GM12878 (cell line): ENCODE data around the gene SYNE4. TPM values are rescaled to one million over a fixed set of nuclear protein-coding genes. Genes with fewer than 3 reads are reported as not detected.

Experiments used
- ATAC-seq: fragments of 200-7000 bp; cut with Tn5 transposase; 3 replicates; pipeline ENCODE4 v1.9.1; 2020; ENCODE audit warnings: mild to moderate bottlenecking, moderate library complexity
- BruUV-seq: library from RNA; stranded (reverse); fragments of 400-500 nt; replicated peaks from 2 replicates; lab custom pipeline; 2021; lab: Mats Ljungman, UMichigan
- CTCF ChIA-PET: fragments of 300-600 bp; sonication (Branson Sonifier 250); formaldehyde crosslinking; extraction: SDS; loops from one replicate; lab custom pipeline; 2021; ENCODE audit warnings: inconsistent platforms; lab: Yijun Ruan, JAX
- POLR2A ChIA-PET: fragments of 350-600 bp; formaldehyde crosslinking; extraction: SDS; loops from one replicate; lab custom pipeline; 2021; ENCODE audit warnings: inconsistent platforms; lab: Charles Lee
- RAD21 ChIA-PET: fragments of 300-600 bp; sonication (Branson Sonifier 250); formaldehyde crosslinking; loops from one replicate; lab custom pipeline; 2023; ENCODE audit warnings: antibody characterized with exemption; ENCODE audit not compliant: unreplicated experiment; lab: Charles Lee
- SMC1A ChIA-PET: fragments of 300-600 bp; sonication (Branson Sonifier 250); formaldehyde crosslinking; loops from one replicate; lab custom pipeline; 2023; ENCODE audit not compliant: unreplicated experiment, uncharacterized antibody; lab: Charles Lee
- DNase-seq: peaks from one replicate; pipeline ENCODE4 v3.0.0-alpha.2; 2011; ENCODE audit warnings: low read depth, low spot score
- FAIRE-seq: peaks from 3 replicates; lab custom pipeline; 2011; peaks lifted over from hg19 to GRCh38; lab: Jason Lieb, UNC
- H2AFZ ChIP-seq: 2 replicates; pipeline ENCODE4 v1.6.0; 2011; ENCODE audit warnings: low read depth, low read length, control low read depth; ENCODE audit not compliant: control insufficient read depth
- H3K27ac ChIP-seq: 2 replicates; pipeline ENCODE4 v1.5.1; 2011; ENCODE audit warnings: control low read depth; ENCODE audit not compliant: control insufficient read depth, insufficient read depth
- H3K27me3 ChIP-seq, 2 experiments: replicated peaks in 1 of 2; 2 replicates each; pipeline versions ENCODE4 v1.6.0 to v1.6.1; 2011; ENCODE audit warnings: low read length in 1 of 2; ENCODE audit not compliant: control insufficient read depth in 2 of 2, insufficient read depth in 2 of 2
- H3K36me3 ChIP-seq, 2 experiments: 2 replicates each; pipeline ENCODE4 v1.5.1; 2011; ENCODE audit warnings: low read length in 1 of 2; ENCODE audit not compliant: control insufficient read depth in 2 of 2, insufficient read depth in 2 of 2
- H3K4me1 ChIP-seq: 2 replicates; pipeline ENCODE4 v1.6.1; 2011; ENCODE audit warnings: mild to moderate bottlenecking, low read length, moderate library complexity, mixed read lengths; ENCODE audit not compliant: control insufficient read depth, insufficient read depth
- H3K4me2 ChIP-seq: 2 replicates; pipeline ENCODE4 v1.6.0; 2011; ENCODE audit warnings: control low read depth; ENCODE audit not compliant: control insufficient read depth, insufficient read depth
- H3K4me3 ChIP-seq: fragments of 200-600 bp; sonication (generic); 2 replicates; pipeline ENCODE4 v1.5.1; 2016
- H3K79me2 ChIP-seq: 2 replicates; pipeline ENCODE4 v1.6.0; 2011; ENCODE audit warnings: low read length; ENCODE audit not compliant: control insufficient read depth, insufficient read depth
- H3K9ac ChIP-seq: 2 replicates; pipeline ENCODE4 v1.8.0; 2011; ENCODE audit warnings: low read length, control low read depth, mixed read lengths; ENCODE audit not compliant: control insufficient read depth, insufficient read depth
- H3K9me3 ChIP-seq: replicated peaks from 3 replicates; pipeline ENCODE4 v1.5.1; 2011; ENCODE audit warnings: mild to moderate bottlenecking, low read length; ENCODE audit not compliant: control insufficient read depth, insufficient read depth
- H4K20me1 ChIP-seq: 2 replicates; pipeline ENCODE4 v1.6.0; 2011; ENCODE audit not compliant: control insufficient read depth, insufficient read depth
- CHD1 ChIP-seq: IDR thresholded peaks from 2 replicates; pipeline ENCODE4 v1.6.1; 2012; ENCODE audit warnings: low read depth, low read length, improper control_type of control experiment
- NR2F1 ChIP-seq: fragments of 450-650 bp; conservative IDR thresholded peaks from 2 replicates; pipeline ENCODE4 v1.6.1; 2017; ENCODE audit warnings: mild to moderate bottlenecking
- RAD21 ChIP-seq: IDR thresholded peaks from 2 replicates; pipeline ENCODE4 v1.6.1; 2011; ENCODE audit warnings: mild to moderate bottlenecking, low read depth, low read length, moderate library complexity; ENCODE audit not compliant: insufficient read depth
- SRF ChIP-seq, 2 experiments: IDR thresholded peaks; 2 replicates each; pipeline ENCODE4 v1.6.1; 2011; ENCODE audit warnings: low read depth in 2 of 2, low read length in 2 of 2, mild to moderate bottlenecking in 1 of 2, moderate library complexity in 1 of 2
- SUZ12 ChIP-seq: fragments of 200-600 bp; sonication (generic); IDR thresholded peaks from one replicate; pipeline ENCODE4 v1.6.1; 2018; ENCODE audit warnings: antibody characterized with exemption, mild to moderate bottlenecking; ENCODE audit not compliant: unreplicated experiment
- WGBS: methylation state at CpG from one replicate; pipeline ENCODE4 v1.1.6; 2016; ENCODE audit warnings: low lambda C conversion rate; ENCODE audit not compliant: insufficient replicate concordance, insufficient coverage; ENCODE audit errors: missing lambda C conversion rate; 5-methylcytosine and 5-hydroxymethylcytosine counted together
- in situ Hi-C: fragments of 300-500 bp; cut with MboI; formaldehyde crosslinking; loops from 9 replicates; pipeline ENCODE4 v1.14.3; 2018; ENCODE audit warnings: mixed read lengths
- intact Hi-C: fragments of 100-400 bp; cut with micrococcal nuclease; formaldehyde crosslinking; loops from one replicate; pipeline ENCODE4 v1.14.2; 2022; ENCODE audit not compliant: unreplicated experiment
- polyA plus RNA-seq, 11 experiments: library from polyadenylated mRNA; depleted of rRNA in 4 of 11; unstranded in 6 of 11; stranded (reverse) in 5 of 11; fragments of >200 nt; fragmentation: Nextera tagmentation in 4 of 11; fragmentation: Illumina TruSeq in 1 of 11; extraction: Ambion mirVana in 4 of 11; extraction: Trizol in 1 of 11; gene quantifications; 1 replicate in 1 of 11; 2 replicates in 10 of 11; pipeline versions ENCODE4 v1.2.1 to v1.2.3, GENCODE V29; 2011 to 2016; ENCODE audit warnings: inconsistent platforms in 2 of 11, missing spikeins in 2 of 11, low read depth in 1 of 11
- total RNA-seq, 4 experiments: library from RNA; depleted of rRNA in 3 of 4; stranded (reverse); fragments of >200 nt in 3 of 4; fragmentation: Illumina TruSeq in 1 of 4; extraction: Trizol in 1 of 4; gene quantifications; 2 replicates each; pipeline versions ENCODE4 v1.2.1 to v1.2.3, GENCODE V29; 2013 to 2021
- TF ChIP-seq, protein P1 (sequence below): fragments of 450-650 bp; IDR thresholded peaks from 2 replicates; pipeline ENCODE4 v1.6.1; 2017; ENCODE audit warnings: borderline replicate concordance

SYNE4 gene
- total and polyA plus RNA-seq, 10 of the 15 experiments (the other 5 are each of a cell fraction or from before 2014, with no cell fraction given), result 0.35 to 1.2 (median 0.71) TPM

DNA sequence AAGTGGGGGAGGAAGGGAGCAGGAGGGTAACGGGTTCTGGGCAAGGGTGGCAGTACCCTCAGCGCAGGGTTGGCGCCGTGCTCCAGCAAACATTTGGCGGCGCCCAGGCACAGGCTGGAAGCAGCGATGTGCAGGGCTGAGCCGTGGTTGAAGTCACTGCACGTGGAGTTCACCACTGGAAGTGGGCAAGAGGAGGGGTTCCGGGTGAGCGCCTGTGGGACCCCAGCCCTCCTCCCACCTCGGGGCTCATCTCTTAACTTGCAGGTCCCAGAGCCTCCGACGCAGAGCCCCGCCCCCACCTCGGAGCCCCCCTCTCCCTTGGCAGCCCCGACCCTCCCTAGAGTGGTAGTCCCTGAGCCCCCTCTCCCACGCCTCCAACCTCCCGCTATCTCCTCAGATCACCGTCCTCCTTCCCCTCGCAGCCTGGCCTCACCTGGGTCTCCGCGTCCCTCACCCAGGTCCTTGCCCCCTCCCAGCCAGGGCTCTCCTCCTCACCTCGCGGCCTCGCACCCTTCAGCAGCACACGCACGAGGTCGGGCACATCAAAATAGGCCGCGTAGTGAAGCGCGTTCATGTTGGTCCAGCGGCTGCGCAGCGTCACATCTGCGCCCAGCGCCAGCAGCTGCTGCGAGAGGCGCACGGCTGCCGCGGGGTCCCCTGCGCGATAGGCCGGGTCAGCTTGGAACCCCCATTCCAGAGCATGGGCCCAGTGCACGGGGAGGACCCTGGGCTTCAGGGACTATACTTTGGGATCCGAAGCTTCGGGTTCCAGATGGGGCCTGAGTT is 17.7 kb upstream of the SYNE4 start:
- ChIA-PET POLR2A (no interaction called here), SMC1A (no interaction called here), CTCF (no interaction called here), RAD21 (no interaction called here)
- Histone ChIP-seq H3K4me2 (no peak overlapping the region), H3K4me1 (no peaks in the 10 kb centered on the region), H3K79me2 (no peaks in the 10 kb centered on the region), H3K27ac (no peak overlapping the region), H3K9me3 (no peaks in the 10 kb centered on the region), H2AFZ (no peak overlapping the region), H3K9ac (no peak overlapping the region), H3K4me3 (no peak overlapping the region), H3K27me3 (no peaks in the 10 kb centered on the region), H3K36me3 (peaks cover 0 to 5% of the 10 kb centered on the region in 2 experiments; a peak in 2 of 4 replicates), H4K20me1 (no peaks in the 10 kb centered on the region)
- BruUV-seq, result no TSS peak
- intact Hi-C loops, result no loop called here
- 94% methylated on average over 46 of the region's 49 CpGs for WGBS
- in situ Hi-C loops, result no loop called here
- TF ChIP-seq SRF (IDR thresholded peaks at IDR 0.05; ENCODE audit: low read depth in 2 of 2, low read length in 2 of 2), result peak in 1 of 2 experiments; percentile 15; a peak in 1 of 4 replicates
- TF ChIP-seq SUZ12, result no peak
- ATAC-seq (no peak), FAIRE-seq (no peak), DNase-seq (no peak)

- ChIA-PET POLR2A (no interaction called here), CTCF (no interaction called here), SMC1A (no interaction called here), RAD21 (no interaction called here)
- Histone ChIP-seq H3K27ac (no peak overlapping the region), H3K79me2 (no peaks in the 10 kb centered on the region), H3K4me2 (no peak overlapping the region), H4K20me1 (no peaks in the 10 kb centered on the region), H3K9ac (no peak overlapping the region), H3K4me1 (no peaks in the 10 kb centered on the region), H3K27me3 (no peaks in the 10 kb centered on the region), H3K9me3 (no peaks in the 10 kb centered on the region), H3K4me3 (no peak overlapping the region), H3K36me3 (peaks cover 0 to 5% of the 10 kb centered on the region in 2 experiments; a peak in 2 of 4 replicates), H2AFZ (no peak overlapping the region)
- 64% methylated on average over 1 of the region's 1 CpG for WGBS
- BruUV-seq, result no TSS peak
- DNase-seq (no peak), ATAC-seq (no peak), FAIRE-seq (no peak)
- TF ChIP-seq RAD21, result no peak
- TF ChIP-seq, protein P1, sequence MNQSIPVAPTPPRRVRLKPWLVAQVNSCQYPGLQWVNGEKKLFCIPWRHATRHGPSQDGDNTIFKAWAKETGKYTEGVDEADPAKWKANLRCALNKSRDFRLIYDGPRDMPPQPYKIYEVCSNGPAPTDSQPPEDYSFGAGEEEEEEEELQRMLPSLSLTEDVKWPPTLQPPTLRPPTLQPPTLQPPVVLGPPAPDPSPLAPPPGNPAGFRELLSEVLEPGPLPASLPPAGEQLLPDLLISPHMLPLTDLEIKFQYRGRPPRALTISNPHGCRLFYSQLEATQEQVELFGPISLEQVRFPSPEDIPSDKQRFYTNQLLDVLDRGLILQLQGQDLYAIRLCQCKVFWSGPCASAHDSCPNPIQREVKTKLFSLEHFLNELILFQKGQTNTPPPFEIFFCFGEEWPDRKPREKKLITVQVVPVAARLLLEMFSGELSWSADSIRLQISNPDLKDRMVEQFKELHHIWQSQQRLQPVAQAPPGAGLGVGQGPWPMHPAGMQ, result no peak
- no peak for TF ChIP-seq CHD1
- peak; percentile 41; the same call in 1 of the 2 replicates for TF ChIP-seq NR2F1
- intact Hi-C loops (no loop called here), in situ Hi-C loops (no loop called here)
Measured at GRCh38 chr19:36025541-36025940, 16.9 kb upstream of the SYNE4 start.
